SK-N-SH (cell line): Measurements from ENCODE around the gene ADCY1. TPM values are rescaled to one million over a fixed set of nuclear protein-coding genes. Genes with fewer than 3 reads are reported as not detected.

Experiments
- CTCF ChIA-PET: fragments of 300-600, 350-600 bp; formaldehyde crosslinking; extraction: SDS; loops from one replicate; lab custom pipeline; 2021; lab: Yijun Ruan, JAX
- POLR2A ChIA-PET: fragments of 350-600 bp; sonication (Branson Sonifier 250); formaldehyde crosslinking; extraction: SDS; loops from one replicate; lab custom pipeline; 2020; ENCODE audit warnings: antibody characterized with exemption, inconsistent platforms; lab: Yijun Ruan, JAX
- DNase-seq: peaks from one replicate; pipeline ENCODE4 v3.0.0; 2012
- H2AFZ ChIP-seq: fragments of 200-600 bp; sonication (generic); 2 replicates; pipeline ENCODE4 v1.8.1; 2016; ENCODE audit warnings: antibody characterized with exemption, mild to moderate bottlenecking, low read depth
- H3F3A ChIP-seq: fragments of 200-600 bp; sonication (generic); replicated peaks from 2 replicates; pipeline ENCODE3; 2016; ENCODE audit warnings: antibody characterized with exemption, mild to moderate bottlenecking; ENCODE audit not compliant: insufficient read depth
- H3K27ac ChIP-seq, 2 experiments: fragments of 200-500 bp in 1 of 2; fragments of 200-600 bp in 1 of 2; sonication (Bioruptor generic) in 1 of 2; sonication (generic), shearing (Covaris generic) in 1 of 2; 2 replicates each; pipeline versions ENCODE4 v1.5.1 to v1.6.1; 2014 to 2016; ENCODE audit warnings: low read depth in 2 of 2, inconsistent platforms in 1 of 2, low read length in 1 of 2, mild to moderate bottlenecking in 1 of 2, mixed read lengths in 1 of 2
- H3K27me3 ChIP-seq: fragments of 200-600 bp; sonication (generic), shearing (Covaris generic); 2 replicates; pipeline ENCODE4 v1.6.1; 2016; ENCODE audit warnings: mixed run types; ENCODE audit not compliant: insufficient read depth
- H3K36me3 ChIP-seq, 2 experiments: fragments of 200-500 bp in 1 of 2; fragments of 200-600 bp in 1 of 2; sonication (Bioruptor generic) in 1 of 2; sonication (generic) in 1 of 2; replicated peaks in 1 of 2; 2 replicates each; pipeline versions ENCODE3 to v1.5.1; 2014 to 2016; ENCODE audit warnings: low read length in 1 of 2, mild to moderate bottlenecking in 1 of 2; ENCODE audit not compliant: insufficient read depth in 2 of 2, control insufficient read depth in 1 of 2
- H3K4me1 ChIP-seq, 2 experiments: fragments of 200-500 bp in 1 of 2; fragments of 200-600 bp in 1 of 2; sonication (Bioruptor generic) in 1 of 2; sonication (generic), shearing (Covaris generic) in 1 of 2; 2 replicates each; pipeline versions ENCODE4 v1.5.1 to v1.6.1; 2014 to 2016; ENCODE audit warnings: low read depth in 1 of 2, low read length in 1 of 2, mixed run types in 1 of 2; ENCODE audit not compliant: insufficient read depth in 2 of 2, control insufficient read depth in 1 of 2
- H3K4me2 ChIP-seq: fragments of 200-600 bp; sonication (generic), shearing (Covaris generic); 2 replicates; pipeline ENCODE4 v1.6.1; 2017; ENCODE audit warnings: mixed run types
- H3K4me3 ChIP-seq, 2 experiments: fragments of 200-500 bp in 1 of 2; fragments of 200-600 bp in 1 of 2; sonication (Bioruptor generic) in 1 of 2; sonication (generic), shearing (Covaris generic) in 1 of 2; 2 replicates each; pipeline versions ENCODE4 v1.5.1 to v1.8.1; 2014 to 2016; ENCODE audit warnings: low read depth in 2 of 2, inconsistent platforms in 1 of 2, low read length in 1 of 2, mild to moderate bottlenecking in 1 of 2, mixed read lengths in 1 of 2, moderate library complexity in 1 of 2
- H3K79me2 ChIP-seq: fragments of 200-600 bp; sonication (generic); 2 replicates; pipeline ENCODE4 v1.8.1; 2017; ENCODE audit warnings: mild to moderate bottlenecking; ENCODE audit not compliant: insufficient read depth
- H3K9ac ChIP-seq: fragments of 200-600 bp; sonication (generic); 2 replicates; pipeline ENCODE4 v1.6.1; 2017; ENCODE audit warnings: mixed run types
- H3K9me2 ChIP-seq: fragments of 200-600 bp; sonication (generic); 2 replicates; pipeline ENCODE4 v1.6.1; 2017; ENCODE audit warnings: mixed run types
- H3K9me3 ChIP-seq: fragments of 200-600 bp; sonication (generic); 2 replicates; pipeline ENCODE4 v1.6.1; 2017; ENCODE audit warnings: mixed run types, mild to moderate bottlenecking, moderate library complexity
- H4K20me1 ChIP-seq: fragments of 200-600 bp; sonication (generic); 2 replicates; pipeline ENCODE4 v1.6.1; 2017; ENCODE audit warnings: mild to moderate bottlenecking, mixed run types; ENCODE audit not compliant: insufficient read depth
- CHD2 ChIP-seq: fragments of 150-350 bp; IDR thresholded peaks from 2 replicates; pipeline ENCODE4 v1.6.1; 2018; ENCODE audit warnings: low read length; ENCODE audit not compliant: partially characterized antibody
- ELF1 ChIP-seq: IDR thresholded peaks from 2 replicates; pipeline ENCODE4 v1.4.0; 2012
- FOXJ3 ChIP-seq: sonication (generic); formaldehyde crosslinking; IDR thresholded peaks from 2 replicates; pipeline ENCODE4 v1.5.1; 2020; ENCODE audit warnings: mild to moderate bottlenecking, missing genetic modification reagents
- FOXM1 ChIP-seq: IDR thresholded peaks from 2 replicates; pipeline ENCODE4 v1.4.0; 2012; ENCODE audit warnings: low read depth, mild to moderate bottlenecking
- GABPA ChIP-seq: IDR thresholded peaks from 2 replicates; pipeline ENCODE4 v1.4.0; 2012; ENCODE audit warnings: low read depth, mild to moderate bottlenecking
- GATA2 ChIP-seq: sonication (generic); formaldehyde crosslinking; IDR thresholded peaks from 2 replicates; pipeline ENCODE4 v1.5.0; 2020; ENCODE audit warnings: mild to moderate bottlenecking, missing genetic modification reagents
- IRF3 ChIP-seq: fragments of 150-350 bp; IDR thresholded peaks from 2 replicates; pipeline ENCODE4 v1.6.1; 2016; ENCODE audit warnings: mild to moderate bottlenecking, low read depth, low read length
- MAX ChIP-seq: IDR thresholded peaks from 2 replicates; pipeline ENCODE4 v1.4.0; 2012; ENCODE audit warnings: low read depth
- NFIC ChIP-seq: IDR thresholded peaks from 2 replicates; pipeline ENCODE4 v1.4.0; 2012; ENCODE audit warnings: borderline replicate concordance
- PBX3 ChIP-seq: IDR thresholded peaks from 2 replicates; pipeline ENCODE4; 2012
- POLR2AphosphoS5 ChIP-seq: IDR thresholded peaks from 2 replicates; pipeline ENCODE4 v1.6.1; 2012; ENCODE audit warnings: low read depth, low read length
- RAD21 ChIP-seq: IDR thresholded peaks from 2 replicates; pipeline ENCODE4 v1.6.1; 2012; ENCODE audit warnings: mild to moderate bottlenecking, low read length
- RXRA ChIP-seq: IDR thresholded peaks from 2 replicates; pipeline ENCODE4 v1.4.0; 2012; ENCODE audit warnings: low read depth, mild to moderate bottlenecking, borderline replicate concordance
- TEAD4 ChIP-seq: IDR thresholded peaks from 2 replicates; pipeline ENCODE4 v1.4.0; 2012; ENCODE audit warnings: mild to moderate bottlenecking, borderline replicate concordance; ENCODE audit not compliant: insufficient read depth
- YY1 ChIP-seq: IDR thresholded peaks from 2 replicates; pipeline ENCODE4 v1.4.0; 2012; ENCODE audit warnings: low read depth, mild to moderate bottlenecking
- WGBS: methylation state at CpG from one replicate; pipeline ENCODE4 v1.1.6; 2017; ENCODE audit warnings: low lambda C conversion rate; 5-methylcytosine and 5-hydroxymethylcytosine counted together
- polyA plus RNA-seq, 3 experiments: library from polyadenylated mRNA; depleted of rRNA; stranded (reverse); fragments of >200 nt; gene quantifications; 2 replicates each; pipeline ENCODE4 v1.2.3, GENCODE V29; 2012
- TF ChIP-seq, protein P1 (sequence below): IDR thresholded peaks from 2 replicates; pipeline ENCODE4 v1.6.1; 2012; ENCODE audit warnings: mild to moderate bottlenecking, low read depth, low read length, moderate library complexity
- TF ChIP-seq, protein P2 (sequence below): IDR thresholded peaks from 2 replicates; pipeline ENCODE4 v1.4.0; 2012; ENCODE audit warnings: low read depth, borderline replicate concordance

ADCY1 gene
- polyA plus RNA-seq, 1 of the 3 experiments (the other 2 are of a cell fraction): 0.16 TPM

DNA sequence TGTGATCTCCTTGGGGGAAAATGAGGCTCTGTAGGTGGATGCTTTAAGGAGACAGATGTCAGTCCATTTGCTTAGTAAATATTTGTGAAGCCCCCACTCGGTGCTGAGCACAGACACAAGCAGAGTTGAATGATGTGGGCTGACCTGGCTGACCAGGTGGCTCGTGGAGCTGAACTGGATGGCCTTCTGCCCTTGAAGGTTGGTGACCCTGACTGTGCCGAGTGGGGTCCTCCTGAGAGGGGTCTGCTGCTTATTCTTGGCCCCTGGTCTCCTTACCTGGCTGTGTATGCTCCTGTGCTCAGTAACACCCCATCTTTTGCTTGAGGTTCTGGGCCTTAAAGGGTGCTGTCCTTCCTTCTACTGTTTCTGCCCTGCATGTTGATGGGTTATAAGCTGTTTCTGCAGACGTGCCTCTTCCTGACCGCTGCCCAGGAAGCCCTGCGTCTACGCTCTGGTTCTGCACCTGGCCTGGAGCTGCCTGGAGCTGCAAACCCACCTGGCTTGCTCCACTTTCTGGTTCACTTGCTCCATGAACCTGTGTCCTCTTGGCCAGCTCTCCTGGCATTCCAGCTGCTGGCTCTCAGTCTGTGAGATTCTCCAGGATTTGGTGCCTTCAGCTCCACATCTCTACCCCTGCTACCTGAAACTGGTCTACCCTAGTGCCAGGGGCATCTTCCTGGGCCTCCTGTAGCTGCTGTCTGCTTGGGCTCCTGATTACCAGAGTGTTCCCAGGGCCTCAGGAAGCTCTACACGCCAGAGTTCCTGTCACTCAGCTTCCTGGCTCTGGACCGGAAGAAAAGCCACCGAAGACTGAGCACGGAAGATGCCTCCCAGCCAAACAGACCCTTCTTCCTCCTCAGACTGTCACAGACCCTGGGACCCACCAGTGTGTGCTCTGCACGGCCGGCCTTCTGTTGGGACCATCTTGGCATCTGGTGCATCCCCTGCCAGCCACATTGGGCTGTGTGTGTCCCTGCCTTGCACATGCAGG is 76.5 kb downstream of the ADCY1 start:
- Histone ChIP-seq H3K4me2 (no peak overlapping the region), H3K9me3 (no peaks in the 10 kb centered on the region), H2AFZ (no peak overlapping the region), H3K79me2 (no peaks in the 10 kb centered on the region), H3K4me1 (peaks cover 0 to 33% of the 10 kb centered on the region in 2 experiments; a peak in 2 of 4 replicates), H4K20me1 (no peaks in the 10 kb centered on the region), H3K4me3 (no peak overlapping the region), H3K9me2 (no peaks in the 10 kb centered on the region), H3K9ac (no peak overlapping the region), H3F3A (no peaks in the 10 kb centered on the region), H3K27me3 (no peaks in the 10 kb centered on the region), H3K36me3 (no peaks in the 10 kb centered on the region), H3K27ac (no peak overlapping the region)
- TF ChIP-seq TEAD4 (no peak), MAX (no peak), RAD21 (no peak), PBX3 (no peak), YY1 (no peak)
- TF ChIP-seq, protein P1, sequence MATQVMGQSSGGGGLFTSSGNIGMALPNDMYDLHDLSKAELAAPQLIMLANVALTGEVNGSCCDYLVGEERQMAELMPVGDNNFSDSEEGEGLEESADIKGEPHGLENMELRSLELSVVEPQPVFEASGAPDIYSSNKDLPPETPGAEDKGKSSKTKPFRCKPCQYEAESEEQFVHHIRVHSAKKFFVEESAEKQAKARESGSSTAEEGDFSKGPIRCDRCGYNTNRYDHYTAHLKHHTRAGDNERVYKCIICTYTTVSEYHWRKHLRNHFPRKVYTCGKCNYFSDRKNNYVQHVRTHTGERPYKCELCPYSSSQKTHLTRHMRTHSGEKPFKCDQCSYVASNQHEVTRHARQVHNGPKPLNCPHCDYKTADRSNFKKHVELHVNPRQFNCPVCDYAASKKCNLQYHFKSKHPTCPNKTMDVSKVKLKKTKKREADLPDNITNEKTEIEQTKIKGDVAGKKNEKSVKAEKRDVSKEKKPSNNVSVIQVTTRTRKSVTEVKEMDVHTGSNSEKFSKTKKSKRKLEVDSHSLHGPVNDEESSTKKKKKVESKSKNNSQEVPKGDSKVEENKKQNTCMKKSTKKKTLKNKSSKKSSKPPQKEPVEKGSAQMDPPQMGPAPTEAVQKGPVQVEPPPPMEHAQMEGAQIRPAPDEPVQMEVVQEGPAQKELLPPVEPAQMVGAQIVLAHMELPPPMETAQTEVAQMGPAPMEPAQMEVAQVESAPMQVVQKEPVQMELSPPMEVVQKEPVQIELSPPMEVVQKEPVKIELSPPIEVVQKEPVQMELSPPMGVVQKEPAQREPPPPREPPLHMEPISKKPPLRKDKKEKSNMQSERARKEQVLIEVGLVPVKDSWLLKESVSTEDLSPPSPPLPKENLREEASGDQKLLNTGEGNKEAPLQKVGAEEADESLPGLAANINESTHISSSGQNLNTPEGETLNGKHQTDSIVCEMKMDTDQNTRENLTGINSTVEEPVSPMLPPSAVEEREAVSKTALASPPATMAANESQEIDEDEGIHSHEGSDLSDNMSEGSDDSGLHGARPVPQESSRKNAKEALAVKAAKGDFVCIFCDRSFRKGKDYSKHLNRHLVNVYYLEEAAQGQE: no peak
- WGBS: 39% methylated on average over 11 of the region's 13 CpGs
- CTCF ChIA-PET: interaction anchor here (0.7 to 1.1 kb wide), 2 partner anchors 15 to 24 kb away, joined by 3 read pairs; no protein-coding TSS in a partner anchor
- POLR2A ChIA-PET: no interaction called here
- DNase-seq: no peak

- H3K4me3 ChIP-seq: no peak overlapping the region
- no peaks in the 10 kb centered on the region for H3K9me3 ChIP-seq
- no peak overlapping the region for H3K27ac ChIP-seq
- no peak overlapping the region for H3K9ac ChIP-seq
- WGBS: 52% methylated on average over 6 of the region's 6 CpGs
- DNase-seq: no peak
- no peak overlapping the region for H2AFZ ChIP-seq
- TF ChIP-seq NFIC (no peak), FOXJ3 (CRISPR knock-in tag) (no peak), FOXM1 (no peak), CHD2 (no peak), ELF1 (no peak), IRF3 (no peak), RXRA (no peak), GATA2 (CRISPR knock-in tag) (no peak), GABPA (no peak), POLR2AphosphoS5 (no peak), RAD21 (no peak)
- TF ChIP-seq, protein P2, sequence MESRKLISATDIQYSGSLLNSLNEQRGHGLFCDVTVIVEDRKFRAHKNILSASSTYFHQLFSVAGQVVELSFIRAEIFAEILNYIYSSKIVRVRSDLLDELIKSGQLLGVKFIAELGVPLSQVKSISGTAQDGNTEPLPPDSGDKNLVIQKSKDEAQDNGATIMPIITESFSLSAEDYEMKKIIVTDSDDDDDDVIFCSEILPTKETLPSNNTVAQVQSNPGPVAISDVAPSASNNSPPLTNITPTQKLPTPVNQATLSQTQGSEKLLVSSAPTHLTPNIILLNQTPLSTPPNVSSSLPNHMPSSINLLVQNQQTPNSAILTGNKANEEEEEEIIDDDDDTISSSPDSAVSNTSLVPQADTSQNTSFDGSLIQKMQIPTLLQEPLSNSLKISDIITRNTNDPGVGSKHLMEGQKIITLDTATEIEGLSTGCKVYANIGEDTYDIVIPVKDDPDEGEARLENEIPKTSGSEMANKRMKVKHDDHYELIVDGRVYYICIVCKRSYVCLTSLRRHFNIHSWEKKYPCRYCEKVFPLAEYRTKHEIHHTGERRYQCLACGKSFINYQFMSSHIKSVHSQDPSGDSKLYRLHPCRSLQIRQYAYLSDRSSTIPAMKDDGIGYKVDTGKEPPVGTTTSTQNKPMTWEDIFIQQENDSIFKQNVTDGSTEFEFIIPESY: no peak
- no peaks in the 10 kb centered on the region for H3K79me2 ChIP-seq
- CTCF ChIA-PET: interaction anchor here (1.1 kb wide), 1 partner anchor 14 kb away, joined by 3 read pairs; no protein-coding TSS in a partner anchor
- no peak overlapping the region for H3K4me2 ChIP-seq
- H4K20me1 ChIP-seq: no peaks in the 10 kb centered on the region
- H3F3A ChIP-seq: no peaks in the 10 kb centered on the region
- POLR2A ChIA-PET: no interaction called here
- no peaks in the 10 kb centered on the region for H3K27me3 ChIP-seq
- H3K9me2 ChIP-seq: no peaks in the 10 kb centered on the region
- peaks cover 0 to 25% of the 10 kb centered on the region in 2 experiments; a peak in 2 of 4 replicates for H3K4me1 ChIP-seq
- H3K36me3 ChIP-seq: no peaks in the 10 kb centered on the region
Measured at GRCh38 chr7:45651540-45651939, 77.4 kb downstream of the ADCY1 start.
